Measurements from ENCODE around the gene ADAMTS18.
"Not testable (repeated sequence)": the region's sequence is repeated elsewhere in the genome, so short reads cannot be mapped to it uniquely, and the experiment has no call there.

ADAMTS18 gene

GRCh38 chr16:77277571-77277970, 157.3 kb downstream of the ADAMTS18 start:
- no peak for DNase-seq

DNA sequence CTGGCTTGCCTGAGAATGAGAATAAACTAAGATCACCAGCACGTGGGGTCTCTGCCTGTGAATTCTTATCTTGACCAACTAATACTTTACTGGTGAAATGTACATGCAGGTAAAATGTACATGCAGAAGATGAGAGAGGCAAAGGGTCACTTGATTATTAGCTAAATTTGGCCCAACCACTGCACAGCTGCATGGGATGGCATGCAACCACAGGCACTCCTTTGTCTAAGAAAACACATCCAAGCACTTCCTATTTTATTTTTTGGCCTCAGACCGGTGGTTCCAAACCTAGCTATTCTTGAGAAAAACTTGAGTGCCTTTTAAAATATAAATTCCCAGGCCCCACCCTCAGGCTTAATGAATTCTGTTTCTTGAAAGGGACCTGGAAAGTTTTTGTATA, 157.7 kb downstream of the ADAMTS18 start:
- DNase-seq, result no peak

GRCh38 chr16:77276661-77277060, 158.2 kb downstream of the ADAMTS18 start:
- DNase-seq, result no peak

DNA sequence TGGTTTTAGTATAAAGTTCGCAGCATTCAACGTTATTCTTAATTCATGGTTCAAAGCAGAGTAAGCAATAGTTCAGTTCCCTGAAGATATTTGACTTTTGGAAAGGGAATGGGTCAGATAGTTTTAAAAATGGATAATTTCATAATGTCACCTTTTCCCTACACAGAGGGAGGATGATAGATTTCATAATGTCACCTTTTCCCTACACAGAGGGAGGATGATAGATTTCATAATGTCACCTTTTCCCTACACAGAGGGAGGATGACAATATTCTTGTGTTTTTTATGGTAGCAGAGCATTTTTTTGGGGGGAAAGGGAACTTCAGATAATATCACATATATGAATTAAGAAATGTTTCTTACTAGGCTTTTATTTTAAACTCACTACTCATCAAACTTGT, 159.5 kb downstream of the ADAMTS18 start:
- DNase-seq, result not testable (repeated sequence)

GRCh38 chr16:77273815-77274214, 161.0 kb downstream of the ADAMTS18 start:
- DNase-seq, result no peak

- no peak for DNase-seq
These were observed 163.1 kb downstream of the ADAMTS18 start for GRCh38 chr16:77271532-77272426.

- DNase-seq, result not testable (repeated sequence)
These were observed 168.6 kb downstream of the ADAMTS18 start for GRCh38 chr16:77266185-77266584.

- DNase-seq, result no peak
These were observed 171.9 kb downstream of the ADAMTS18 start for GRCh38 chr16:77262971-77263370.

GRCh38 chr16:77250400-77250799, 184.4 kb downstream of the ADAMTS18 start:
- no peak for DNase-seq

- no peak for DNase-seq
These were observed 188.7 kb downstream of the ADAMTS18 start for GRCh38 chr16:77246150-77246549.

DNA sequence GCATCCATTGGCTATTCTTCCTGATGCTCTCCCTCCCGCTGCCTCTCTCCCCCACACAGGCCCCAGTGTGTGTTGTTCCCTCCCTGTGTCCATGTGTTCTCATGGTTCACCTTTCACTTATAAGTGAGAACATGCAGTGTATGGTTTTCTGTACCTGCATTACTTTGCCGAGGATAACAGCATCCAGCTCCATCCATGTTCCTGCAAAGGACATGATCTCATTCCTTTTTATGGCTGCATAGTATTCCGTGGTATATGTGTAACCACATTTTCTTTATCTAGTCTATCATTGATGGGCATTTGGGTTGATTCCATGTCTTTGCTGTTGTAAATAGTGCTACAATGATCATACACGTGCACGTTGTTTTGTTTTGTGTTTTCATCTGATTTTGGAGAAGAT, 192.4 kb downstream of the ADAMTS18 start:
- not testable (repeated sequence) for DNase-seq

DNA sequence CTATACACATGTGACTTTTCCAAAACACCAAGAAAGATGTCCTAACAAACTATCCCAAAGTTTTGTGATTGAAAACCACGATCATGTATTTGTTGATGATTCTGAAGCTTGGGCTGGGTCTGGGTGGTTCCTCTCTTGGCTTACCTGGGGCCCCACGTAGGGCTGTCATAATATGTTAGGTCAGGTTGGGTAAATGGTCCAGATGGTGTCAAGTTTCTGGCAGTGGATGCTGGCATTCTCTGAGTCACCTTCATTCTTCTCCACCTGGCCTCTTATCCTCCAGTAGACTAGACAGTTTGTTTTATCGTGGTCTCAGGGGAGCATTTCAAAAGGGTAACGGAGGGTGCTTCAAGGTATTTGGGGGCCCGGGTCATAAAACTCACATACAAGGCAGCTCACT, 196.2 kb downstream of the ADAMTS18 start:
- DNase-seq, result no peak

- peak; percentile 74 for DNase-seq
These were observed 198.7 kb downstream of the ADAMTS18 start for GRCh38 chr16:77236063-77236511.

DNA sequence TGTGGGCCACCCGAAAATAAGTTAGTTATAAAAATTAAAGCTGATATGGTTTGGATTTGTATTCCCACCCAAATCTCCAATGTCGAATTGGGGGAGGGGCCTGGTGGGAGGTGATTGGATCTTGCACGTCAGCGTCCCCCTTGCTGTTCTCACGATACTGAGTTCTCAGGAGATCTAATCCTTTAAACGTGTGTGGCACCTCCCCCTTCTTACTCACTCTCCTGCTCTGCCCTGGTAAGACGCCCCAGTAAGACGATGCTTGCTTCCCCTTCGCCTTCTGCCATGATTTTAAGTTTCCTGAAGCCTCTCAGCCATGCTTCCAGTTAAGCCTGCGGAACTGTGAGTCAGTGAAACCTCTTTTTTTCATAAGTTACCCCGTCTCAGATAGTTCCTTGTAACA, 200.2 kb downstream of the ADAMTS18 start:
- no peak for DNase-seq

DNA sequence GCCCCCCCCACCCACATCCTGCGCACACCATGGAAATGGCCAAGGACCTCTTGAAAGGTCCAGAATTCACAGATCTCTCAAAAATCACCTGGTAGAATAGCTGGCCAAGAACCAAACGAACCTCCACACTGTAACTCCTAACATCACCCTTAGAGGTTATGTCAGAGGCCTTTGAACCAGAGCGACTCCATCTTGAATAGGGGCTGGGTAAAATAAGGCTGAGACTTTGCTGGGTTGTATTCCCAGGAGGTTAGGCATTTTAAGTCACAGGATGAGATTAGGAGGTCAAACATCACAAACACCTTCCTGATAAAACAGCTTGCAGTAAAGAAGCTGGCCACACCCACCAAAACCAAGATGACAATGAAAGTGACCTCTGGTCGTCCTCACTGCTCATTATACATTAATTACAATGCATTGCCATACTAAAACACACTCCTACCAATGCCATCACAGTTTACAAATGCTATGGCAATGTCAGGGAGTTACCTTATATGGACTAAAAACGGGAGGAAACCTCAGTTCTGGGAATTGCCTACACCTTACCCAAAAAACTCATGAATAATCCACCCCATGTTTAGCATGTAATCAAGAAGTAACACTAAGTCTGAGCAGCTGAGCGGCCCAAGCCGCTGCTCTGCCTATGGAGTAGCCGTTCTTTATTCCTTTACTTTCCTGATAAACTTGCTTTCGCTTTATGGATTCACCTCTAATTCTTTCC, 200.9 kb downstream of the ADAMTS18 start:
- DNase-seq, result no peak

Measured in effector CD8-positive, alpha-beta T cell (primary cell).